Peyer's patch (tissue), 4 donors: ENCODE measurements around the gene STRIT1.

Source experiments
- POLR2A ChIP-seq, 2 donors: fragments of 450-650 bp; IDR thresholded peaks; one replicate each; pipeline ENCODE4 v1.5.1; 2017; ENCODE audit warnings: antibody characterized with exemption in 2 of 2, mild to moderate bottlenecking in 2 of 2, moderate library complexity in 2 of 2
- TF ChIP-seq, protein P1 (sequence below), 6 experiments: fragments of 450-650 bp in 4 of 6; fragments of 200-600 bp in 2 of 6; sonication (generic) in 1 of 6; IDR thresholded peaks; one replicate each; pipeline ENCODE4 v1.5.1; 2017 to 2019; ENCODE audit warnings: antibody characterized with exemption in 6 of 6, mild to moderate bottlenecking in 3 of 6, moderate library complexity in 1 of 6

DNA sequence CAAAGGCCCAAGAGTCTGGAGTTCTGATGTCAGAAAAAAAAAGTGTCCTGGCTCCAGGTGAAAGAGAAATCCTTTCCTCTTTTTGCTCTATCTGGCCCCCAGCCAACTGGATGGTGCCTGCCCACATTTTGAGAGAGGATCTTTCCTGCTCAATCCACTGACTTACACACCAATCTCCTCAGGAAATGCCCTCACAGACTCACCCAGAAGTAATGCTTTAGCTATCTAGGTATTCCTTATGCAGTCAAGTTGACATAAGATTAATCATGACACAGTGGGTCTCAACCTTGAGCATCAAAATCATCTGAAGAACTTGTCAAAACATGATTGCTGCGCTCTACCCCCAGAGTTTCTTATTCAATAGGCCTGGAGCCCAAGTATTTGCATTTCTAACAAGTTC is 31.2 kb downstream of the STRIT1 start:
- TF ChIP-seq, protein P1, sequence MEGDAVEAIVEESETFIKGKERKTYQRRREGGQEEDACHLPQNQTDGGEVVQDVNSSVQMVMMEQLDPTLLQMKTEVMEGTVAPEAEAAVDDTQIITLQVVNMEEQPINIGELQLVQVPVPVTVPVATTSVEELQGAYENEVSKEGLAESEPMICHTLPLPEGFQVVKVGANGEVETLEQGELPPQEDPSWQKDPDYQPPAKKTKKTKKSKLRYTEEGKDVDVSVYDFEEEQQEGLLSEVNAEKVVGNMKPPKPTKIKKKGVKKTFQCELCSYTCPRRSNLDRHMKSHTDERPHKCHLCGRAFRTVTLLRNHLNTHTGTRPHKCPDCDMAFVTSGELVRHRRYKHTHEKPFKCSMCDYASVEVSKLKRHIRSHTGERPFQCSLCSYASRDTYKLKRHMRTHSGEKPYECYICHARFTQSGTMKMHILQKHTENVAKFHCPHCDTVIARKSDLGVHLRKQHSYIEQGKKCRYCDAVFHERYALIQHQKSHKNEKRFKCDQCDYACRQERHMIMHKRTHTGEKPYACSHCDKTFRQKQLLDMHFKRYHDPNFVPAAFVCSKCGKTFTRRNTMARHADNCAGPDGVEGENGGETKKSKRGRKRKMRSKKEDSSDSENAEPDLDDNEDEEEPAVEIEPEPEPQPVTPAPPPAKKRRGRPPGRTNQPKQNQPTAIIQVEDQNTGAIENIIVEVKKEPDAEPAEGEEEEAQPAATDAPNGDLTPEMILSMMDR (IDR thresholded peaks at IDR 0.05) = no peak
- TF ChIP-seq POLR2A (IDR thresholded peaks at IDR 0.05) = no peak
